HCT116 (cell line): Measurements from ENCODE around the gene RGN. TPM values are rescaled to one million over a fixed set of nuclear protein-coding genes. Genes with fewer than 3 reads are reported as not detected.
"Not testable (repeated sequence)": the region's sequence is repeated elsewhere in the genome, so short reads cannot be mapped to it uniquely, and the experiment has no call there.

ENCODE experiments used
- ATAC-seq: fragments of 200-7000 bp; cut with Tn5 transposase; 2 replicates; pipeline ENCODE4 v1.9.1; 2020; ENCODE audit warnings: mild to moderate bottlenecking, moderate library complexity
- BruUV-seq: library from RNA; stranded (reverse); fragments of 400-500 nt; replicated peaks from 2 replicates; lab custom pipeline; 2021; lab: Mats Ljungman, UMichigan
- CTCF ChIA-PET: fragments of 300-600 bp; sonication (Branson Sonifier 250); formaldehyde crosslinking; loops from one replicate; lab custom pipeline; 2021; ENCODE audit warnings: antibody characterized with exemption; lab: Charles Lee
- POLR2A ChIA-PET: fragments of 300-600, 350-600 bp; sonication (Branson Sonifier 250); formaldehyde crosslinking; loops from one replicate; lab custom pipeline; 2021; ENCODE audit warnings: antibody characterized with exemption; lab: Charles Lee
- RAD21 ChIA-PET, 2 experiments: fragments of 300-600 bp; sonication (Branson Sonifier 250); formaldehyde crosslinking; loops; one replicate each; lab custom pipeline; 2023; ENCODE audit warnings: low total read pairs in 2 of 2; ENCODE audit not compliant: uncharacterized antibody in 2 of 2, unreplicated experiment in 2 of 2, low non-redundant PET in 1 of 2; lab: Charles Lee
- DNase-seq: peaks from one replicate; pipeline ENCODE4 v3.0.0-alpha.2; 2010; ENCODE audit warnings: low read depth, low spot score
- H2AFZ ChIP-seq: fragments of 200-600 bp; shearing (Covaris generic), sonication (generic); 2 replicates; pipeline ENCODE4 v1.6.1; 2017; ENCODE audit warnings: low read depth, mixed run types, mixed read lengths, antibody characterized with exemption, low read length; ENCODE audit not compliant: poor library complexity, severe bottlenecking
- H3K27ac ChIP-seq: 2 replicates; pipeline ENCODE4 v1.5.1; 2012; ENCODE audit warnings: low read depth, low read length
- H3K27me3 ChIP-seq: fragments of 200-600 bp; sonication (generic); 2 replicates; pipeline ENCODE4 v1.6.1; 2016; ENCODE audit warnings: mixed run types, low read length, mixed read lengths; ENCODE audit not compliant: insufficient read depth
- H3K36me3 ChIP-seq, 2 experiments: fragments of 200-500 bp in 1 of 2; fragments of 200-600 bp in 1 of 2; sonication (Bioruptor generic) in 1 of 2; sonication (generic) in 1 of 2; 2 replicates each; pipeline versions ENCODE4 v1.5.1 to v1.6.1; 2014 to 2016; ENCODE audit warnings: low read length in 2 of 2, inconsistent platforms in 1 of 2, mixed read lengths in 1 of 2, mixed run types in 1 of 2; ENCODE audit not compliant: insufficient read depth in 2 of 2, control insufficient read depth in 1 of 2
- H3K4me1 ChIP-seq, 2 experiments: fragments of 200-600 bp in 1 of 2; sonication (generic) in 1 of 2; 2 replicates each; pipeline versions ENCODE4 v1.5.1 to v1.6.1; 2012 to 2017; ENCODE audit warnings: low read length in 2 of 2, inconsistent platforms in 1 of 2, mild to moderate bottlenecking in 1 of 2, mixed read lengths in 1 of 2, mixed run types in 1 of 2, moderate library complexity in 1 of 2; ENCODE audit not compliant: insufficient read depth in 2 of 2, control insufficient read depth in 1 of 2
- H3K4me2 ChIP-seq: fragments of 200-600 bp; sonication (generic); 2 replicates; pipeline ENCODE4 v1.6.1; 2017; ENCODE audit warnings: mixed run types, low read length, mixed read lengths
- H3K4me3 ChIP-seq, 2 experiments: fragments of 200-600 bp in 1 of 2; sonication (generic) in 1 of 2; replicated peaks in 1 of 2; 2 replicates each; pipeline ENCODE4 v1.5.1; 2011 to 2016; ENCODE audit warnings: low read length in 2 of 2, control low read depth in 1 of 2, low read depth in 1 of 2, mild to moderate bottlenecking in 1 of 2, mixed read lengths in 1 of 2, mixed run types in 1 of 2
- H3K79me2 ChIP-seq: fragments of 200-600 bp; sonication (generic); 2 replicates; pipeline ENCODE4 v1.6.1; 2017; ENCODE audit warnings: mild to moderate bottlenecking, mixed run types, low read length, moderate library complexity, mixed read lengths; ENCODE audit not compliant: insufficient read depth
- H3K9ac ChIP-seq: fragments of 200-600 bp; sonication (generic); 2 replicates; pipeline ENCODE4 v1.6.1; 2016; ENCODE audit warnings: low read length, mixed read lengths
- H3K9me2 ChIP-seq: fragments of 200-600 bp; sonication (generic), shearing (Covaris generic); 2 replicates; pipeline ENCODE4 v1.6.1; 2017; ENCODE audit warnings: mixed run types, mild to moderate bottlenecking, moderate library complexity; ENCODE audit not compliant: insufficient read depth
- H3K9me3 ChIP-seq, 2 experiments: fragments of 200-500 bp in 1 of 2; fragments of 200-600 bp in 1 of 2; sonication (Bioruptor generic) in 1 of 2; sonication (generic) in 1 of 2; 2 replicates each; pipeline ENCODE4 v1.6.1; 2014 to 2017; ENCODE audit warnings: low read length in 2 of 2, mixed read lengths in 2 of 2, inconsistent platforms in 1 of 2, low read depth in 1 of 2, mild to moderate bottlenecking in 1 of 2, mixed run types in 1 of 2, moderate library complexity in 1 of 2; ENCODE audit not compliant: control insufficient read depth in 1 of 2, insufficient read depth in 1 of 2
- H4K20me1 ChIP-seq: fragments of 200-600 bp; sonication (generic), shearing (Covaris generic); 2 replicates; pipeline ENCODE4 v1.6.1; 2017; ENCODE audit warnings: mixed run types, mild to moderate bottlenecking, moderate library complexity; ENCODE audit not compliant: insufficient read depth
- EZH2phosphoT487 ChIP-seq: fragments of 200-600 bp; IDR thresholded peaks from 2 replicates; pipeline ENCODE4 v1.6.1; 2018; ENCODE audit warnings: antibody characterized with exemption, borderline replicate concordance
- FOSL1 ChIP-seq: IDR thresholded peaks from 2 replicates; pipeline ENCODE4 v1.6.1; 2012; ENCODE audit warnings: low read depth
- SIN3A ChIP-seq: IDR thresholded peaks from 2 replicates; pipeline ENCODE4 v1.6.1; 2012; ENCODE audit warnings: low read depth
- intact Hi-C: fragments of 100-400 bp; cut with micrococcal nuclease; formaldehyde crosslinking; loops from 2 replicates; pipeline ENCODE4 v1.10.0; 2022
- total RNA-seq: library from RNA; stranded (reverse); gene quantifications from one replicate; pipeline ENCODE4 v1.2.1, GENCODE V29; 2021; ENCODE audit not compliant: unreplicated experiment

The RGN gene
- total RNA-seq, 1 experiment from 2014 or later: not detected

- no peaks in the 10 kb centered on the region for H3K27me3 ChIP-seq
- ChIA-PET RAD21 (no interaction called here), CTCF (no interaction called here), POLR2A (interaction anchor here (2.5 kb wide), 1 partner anchor 11 kb away, joined by 12 read pairs; the partner anchor contains the start of genes NDUFB11 and RBM10)
- H4K20me1 ChIP-seq: no peaks in the 10 kb centered on the region
- no peaks in the 10 kb centered on the region for H3K9me2 ChIP-seq
- BruUV-seq: no TSS peak
- H3K4me2 ChIP-seq: no peak overlapping the region
- intact Hi-C loops: no loop called here
- H3K9me3 ChIP-seq: no peaks in the 10 kb centered on the region
- no peak overlapping the region for H3K27ac ChIP-seq
- no peaks in the 10 kb centered on the region for H3K79me2 ChIP-seq
- no peaks in the 10 kb centered on the region for H3K36me3 ChIP-seq
- no peak overlapping the region for H3K4me3 ChIP-seq
- no peak for DNase-seq
- no peak for TF ChIP-seq EZH2phosphoT487
- no peak for TF ChIP-seq SIN3A
- TF ChIP-seq FOSL1: no peak
- H2AFZ ChIP-seq: no peak overlapping the region
- no peak overlapping the region for H3K9ac ChIP-seq
- no peak for ATAC-seq
- H3K4me1 ChIP-seq: peaks cover 7 to 8% of the 10 kb centered on the region in 2 experiments; a peak in 3 of 4 replicates
Measured at GRCh38 chrX:47133493-47133892, 55.2 kb downstream of the RGN start.

- H3K9me3 ChIP-seq, H4K20me1 ChIP-seq, H3K79me2 ChIP-seq, H3K9me2 ChIP-seq, H3K4me1 ChIP-seq, H3K4me3 ChIP-seq, H3K36me3 ChIP-seq, intact Hi-C loops, H2AFZ ChIP-seq, DNase-seq, BruUV-seq, H3K27ac ChIP-seq, H3K27me3 ChIP-seq, RAD21 ChIA-PET, H3K9ac ChIP-seq: not testable (repeated sequence)
- peak overlapping the region; percentile 50 for H3K4me2 ChIP-seq
- peak; percentile 70 for ATAC-seq
- ChIA-PET CTCF (interaction anchor here (2.7 kb wide), 1 partner anchor 9 kb away, joined by 14 read pairs; the partner anchor contains the start of genes NDUFB11 and RBM10), POLR2A (interaction anchor here (2.5 kb wide), 1 partner anchor 9 kb away, joined by 12 read pairs; the partner anchor contains the start of genes NDUFB11 and RBM10)
Measured at GRCh38 chrX:47135650-47136049, 57.4 kb downstream of the RGN start.
